Esophagus mucosa (tissue), 1 donor: ENCODE data around the gene RANBP1. TPM values are rescaled to one million over a fixed set of nuclear protein-coding genes. Genes with fewer than 3 reads are reported as not detected.
A peak's percentile ranks its signal among the peaks of the same experiment; 100 is the strongest.

Experiments used
- ATAC-seq: fragments of 200-7000 bp; cut with Tn5 transposase; one replicate; pipeline ENCODE4 v1.9.1; 2020
- total RNA-seq: library from RNA; stranded (reverse); gene quantifications from one replicate; pipeline ENCODE4 v1.2.4, GENCODE V29; 2023
- donor health status: DM: yes; HTN: yes; CAD: no.

The RANBP1 gene
- total RNA-seq, 1 donor from 2014 or later = 141 TPM

GRCh38 chr22:20109411-20110358 is 6.2 kb upstream of the RANBP1 start:
- ATAC-seq = no peak

- no peak for ATAC-seq
Measured at GRCh38 chr22:20110359-20110985, 5.4 kb upstream of the RANBP1 start.

GRCh38 chr22:20111045-20111688 is 4.7 kb upstream of the RANBP1 start:
- no peak for ATAC-seq

GRCh38 chr22:20111689-20112622 is 3.9 kb upstream of the RANBP1 start:
- ATAC-seq = no peak

- no peak for ATAC-seq
Measured at GRCh38 chr22:20112623-20113511, 3.0 kb upstream of the RANBP1 start.

- no peak for ATAC-seq
Measured at GRCh38 chr22:20113551-20114310, 2.2 kb upstream of the RANBP1 start.

GRCh38 chr22:20114506-20115475 is 1.1 kb upstream of the RANBP1 start:
- ATAC-seq = no peak

GRCh38 chr22:20116376-20116950 is 559 bp downstream of the RANBP1 start:
- ATAC-seq = peak; percentile 5

- peak; percentile 90 for ATAC-seq
Measured at GRCh38 chr22:20116951-20117632, 1.2 kb downstream of the RANBP1 start, which contains the start of gene TRMT2A. TRMT2A (minus strand) TSS chr22:20117226; CDS start chr22:20116906, 320 bp downstream.

GRCh38 chr22:20117633-20118299 is 1.9 kb downstream of the RANBP1 start:
- ATAC-seq = peak; percentile 0

- ATAC-seq = no peak
Measured at GRCh38 chr22:20118300-20119020, 2.6 kb downstream of the RANBP1 start.

GRCh38 chr22:20121856-20122415 is 6.0 kb downstream of the RANBP1 start:
- ATAC-seq = no peak

GRCh38 chr22:20123366-20124082 is 7.6 kb downstream of the RANBP1 start:
- ATAC-seq = no peak

- no peak for ATAC-seq
Measured at GRCh38 chr22:20124083-20124787, 8.3 kb downstream of the RANBP1 start.
